Measurements from ENCODE around the gene P2RX6.
A peak's percentile ranks its signal among the peaks of the same experiment; 100 is the strongest.
"Not testable (repeated sequence)": the region's sequence is repeated elsewhere in the genome, so short reads cannot be mapped to it uniquely, and the experiment has no call there.

The P2RX6 gene

GRCh38 chr22:21014726-21015465 is at the start of gene P2RX6:
TSS of gene P2RX6 (plus strand) at chr22:21015165. CDS start at chr22:21015175, 10 bp downstream.
- DNase-seq: no peak

- no peak for DNase-seq
Observed at GRCh38 chr22:20965888-20966855, 48.8 kb upstream of the P2RX6 start.

GRCh38 chr22:20966883-20967696 is 47.9 kb upstream of the P2RX6 start, which contains the start of gene AIFM3:
TSS of gene AIFM3 (plus strand) at chr22:20967255. CDS start at chr22:20967945, 690 bp downstream.
- DNase-seq: no peak

- DNase-seq: no peak
Observed at GRCh38 chr22:20967697-20968211, 47.2 kb upstream of the P2RX6 start.

DNA sequence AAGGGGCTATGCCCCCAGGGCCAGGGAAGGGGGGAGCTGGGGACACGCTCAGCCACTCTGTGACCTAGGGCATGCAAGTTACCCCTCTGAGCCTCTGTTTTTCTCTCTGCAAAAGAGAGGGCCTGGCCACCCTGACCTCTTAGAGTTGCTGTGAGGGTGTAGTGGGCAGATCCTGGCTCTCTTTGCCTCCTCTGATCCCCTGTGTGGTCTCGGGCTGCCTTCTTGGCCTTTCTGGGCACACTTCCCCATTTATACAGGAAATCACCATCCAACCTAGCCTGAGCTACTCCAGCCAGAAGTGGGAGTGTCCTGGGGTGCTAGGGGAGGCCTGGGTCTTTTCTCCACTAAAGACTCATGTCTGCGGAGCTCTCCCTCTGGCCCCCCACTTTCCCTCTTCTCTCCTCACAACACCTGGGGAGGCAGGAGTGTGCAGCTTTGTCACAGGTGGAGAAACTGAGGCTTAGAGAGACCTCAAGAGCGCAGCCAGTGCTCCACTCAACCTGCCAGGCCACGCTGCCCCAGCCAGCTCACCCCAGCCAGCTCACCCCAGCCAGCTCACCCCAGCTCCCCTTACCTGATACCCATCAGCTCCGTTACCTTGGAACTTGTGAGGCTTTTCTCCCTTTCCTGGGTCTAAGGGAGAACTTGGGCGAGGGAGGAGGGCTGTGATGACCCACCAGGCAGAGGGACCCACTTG is 46.5 kb upstream of the P2RX6 start:
- DNase-seq: peak; percentile 10

- no peak for DNase-seq
Observed at GRCh38 chr22:20970939-20971657, 43.9 kb upstream of the P2RX6 start.

DNA sequence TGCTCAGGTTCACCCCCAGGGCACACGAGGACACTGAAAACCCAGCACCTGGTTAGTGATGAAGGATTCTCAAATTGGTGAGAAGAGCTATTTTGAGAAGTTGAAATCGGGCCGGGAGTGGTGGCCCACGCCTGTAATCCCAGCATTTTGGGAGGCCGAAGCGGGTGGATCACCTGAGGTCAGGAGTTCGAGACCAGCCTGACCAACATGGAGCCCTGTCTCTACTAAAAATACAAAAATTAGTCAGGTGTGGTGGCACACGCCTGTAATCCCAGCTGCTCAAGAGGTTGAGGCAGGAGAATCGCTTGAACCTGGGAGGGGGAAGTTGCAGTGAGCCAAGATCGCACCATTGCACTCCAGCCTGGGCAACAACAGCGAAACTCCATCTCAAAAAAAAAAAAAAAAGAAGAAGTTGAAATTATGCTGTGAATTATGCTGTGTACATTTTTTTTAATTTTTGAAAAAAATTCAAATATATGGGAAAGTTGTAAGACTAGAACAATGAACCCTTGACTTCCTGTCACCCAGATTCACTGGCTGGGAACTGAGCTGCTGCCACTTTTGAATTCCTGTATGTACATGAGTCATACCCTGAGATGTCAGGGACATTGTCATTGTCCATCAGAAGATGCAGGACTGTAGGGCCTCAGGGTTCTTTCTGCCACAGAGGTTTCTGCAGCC is 42.8 kb upstream of the P2RX6 start:
- not testable (repeated sequence) for DNase-seq

- DNase-seq: no peak
Observed at GRCh38 chr22:20972933-20973577, 41.9 kb upstream of the P2RX6 start.

- DNase-seq: no peak
Observed at GRCh38 chr22:20973634-20974286, 41.2 kb upstream of the P2RX6 start.

- no peak for DNase-seq
Observed at GRCh38 chr22:20974336-20974955, 40.5 kb upstream of the P2RX6 start.

- no peak for DNase-seq
Observed at GRCh38 chr22:20975541-20976290, 39.2 kb upstream of the P2RX6 start.

DNA sequence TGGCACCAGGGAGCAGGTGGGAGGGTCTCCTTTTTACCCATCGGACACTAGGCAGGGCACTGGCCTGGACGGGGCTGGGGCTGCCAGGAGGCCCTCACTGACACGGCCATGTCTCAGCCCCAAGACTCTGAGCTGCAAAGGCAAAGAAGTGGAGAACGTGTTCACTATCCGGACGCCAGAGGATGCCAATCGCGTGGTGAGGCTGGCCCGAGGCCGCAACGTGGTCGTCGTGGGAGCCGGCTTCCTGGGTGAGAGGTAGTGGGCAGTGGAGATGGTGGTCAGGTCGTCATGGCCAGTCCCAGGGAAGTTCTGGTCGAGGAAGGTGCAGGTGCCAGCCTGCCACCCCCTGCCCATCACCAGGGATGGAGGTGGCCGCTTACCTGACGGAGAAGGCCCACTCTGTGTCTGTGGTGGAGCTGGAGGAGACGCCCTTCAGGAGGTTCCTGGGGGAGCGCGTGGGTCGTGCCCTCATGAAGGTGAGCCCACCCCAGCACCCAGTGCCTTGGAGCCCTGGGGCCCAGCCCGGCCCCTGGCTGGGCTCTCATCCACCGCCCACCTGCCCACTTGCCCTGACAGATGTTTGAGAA is 38.6 kb upstream of the P2RX6 start:
- DNase-seq: no peak

DNA sequence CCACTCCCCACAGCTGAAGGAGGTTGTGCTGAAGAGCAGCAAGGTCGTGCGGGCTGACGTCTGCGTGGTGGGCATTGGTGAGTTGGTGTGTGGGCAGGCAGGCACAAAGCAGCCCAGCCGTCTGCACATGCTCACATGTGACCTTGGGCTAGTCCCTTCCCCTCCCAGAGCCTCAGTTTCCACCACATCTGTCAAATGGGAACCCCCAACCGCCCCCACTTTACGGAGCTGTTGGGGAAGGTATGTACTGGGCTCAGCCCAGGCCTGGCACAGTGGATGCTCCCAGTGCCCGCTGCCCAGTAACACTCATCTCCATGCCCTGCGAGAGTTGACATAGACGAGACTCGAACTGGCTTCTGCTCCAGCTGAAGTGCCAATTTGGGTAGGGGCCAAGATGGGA is 37.9 kb upstream of the P2RX6 start:
- no peak for DNase-seq

DNA sequence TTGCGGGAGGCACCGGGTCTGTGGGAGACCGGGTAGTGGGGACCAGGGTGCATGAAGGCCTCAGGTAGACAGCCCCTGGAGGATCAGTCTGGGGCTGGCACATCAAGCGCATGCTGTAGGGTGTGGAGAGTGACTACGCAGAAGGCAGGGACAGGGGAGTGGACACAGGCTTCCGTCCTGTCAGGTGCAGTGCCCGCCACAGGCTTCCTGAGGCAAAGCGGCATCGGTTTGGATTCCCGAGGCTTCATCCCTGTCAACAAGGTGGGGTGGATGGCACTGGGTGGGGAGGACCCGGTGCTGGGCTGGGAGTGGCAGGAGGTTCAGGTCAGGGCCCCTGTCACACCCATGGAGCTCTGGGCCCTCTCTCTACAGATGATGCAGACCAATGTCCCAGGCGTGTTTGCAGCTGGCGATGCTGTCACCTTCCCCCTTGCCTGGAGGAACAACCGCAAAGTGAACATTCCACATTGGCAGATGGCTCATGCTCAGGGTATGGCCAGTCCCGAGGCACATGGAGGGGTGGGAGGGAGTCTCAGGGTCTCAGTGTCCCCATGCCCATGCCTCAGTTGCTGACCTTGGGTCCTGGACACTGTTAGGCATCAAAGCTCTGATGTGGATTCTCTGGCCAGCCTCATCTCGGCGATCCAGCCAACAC is 37.3 kb upstream of the P2RX6 start:
- DNase-seq: no peak

DNA sequence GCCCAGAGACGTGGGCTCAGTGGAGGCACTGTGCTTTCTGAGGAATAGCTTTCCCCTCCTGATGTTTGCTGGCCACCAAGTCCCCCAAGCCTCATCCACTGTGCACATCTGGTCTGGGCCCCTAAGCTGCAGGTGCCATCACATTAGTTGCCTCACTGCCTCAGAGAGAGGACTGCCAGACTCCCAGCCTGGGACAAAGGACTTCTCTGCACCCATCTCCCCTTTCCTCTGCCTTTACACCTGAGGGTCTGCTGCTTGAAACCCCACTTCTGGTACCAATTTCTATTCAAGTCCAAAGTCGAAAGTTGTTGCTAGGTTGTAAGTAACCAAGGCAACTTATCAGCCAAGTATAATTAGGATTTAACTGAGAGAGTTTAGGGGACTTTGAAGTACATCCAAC is 36.5 kb upstream of the P2RX6 start:
- DNase-seq: no peak

DNA sequence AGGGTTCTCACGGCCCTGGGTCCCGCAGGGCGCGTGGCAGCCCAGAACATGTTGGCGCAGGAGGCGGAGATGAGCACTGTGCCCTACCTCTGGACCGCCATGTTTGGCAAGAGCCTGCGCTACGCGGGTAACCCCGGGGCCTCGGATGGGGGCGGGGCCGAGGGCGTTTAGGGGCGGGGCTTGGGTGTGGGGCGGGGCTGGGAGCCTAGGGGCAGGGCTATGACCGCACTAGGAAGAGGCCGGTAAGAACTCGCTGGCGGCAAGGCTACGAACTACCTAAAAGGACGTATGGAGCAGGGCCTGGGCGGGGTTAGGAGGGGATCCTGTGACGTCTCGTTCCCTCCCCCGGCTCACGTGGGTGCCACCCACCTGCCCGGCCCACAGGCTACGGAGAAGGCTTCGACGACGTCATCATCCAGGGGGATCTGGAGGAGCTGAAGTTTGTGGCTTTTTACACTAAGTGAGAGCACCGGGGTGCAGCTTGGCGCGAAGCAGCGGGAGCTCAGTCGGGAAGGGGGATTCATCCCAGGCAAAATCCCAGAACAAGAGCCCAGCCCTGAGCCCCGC is 35.6 kb upstream of the P2RX6 start:
- no peak for DNase-seq

GRCh38 chr22:20979940-20980453 is 35.0 kb upstream of the P2RX6 start:
- no peak for DNase-seq
